HG02759 (cell line): ENCODE results near the gene SLC7A6.
A peak's percentile ranks its signal among the peaks of the same experiment; 100 is the strongest.

Experiments
- ATAC-seq: cut with Tn5 transposase; IDR thresholded peaks from one replicate; pipeline ENCODE4 v1.9.1; 2021; ENCODE audit warnings: mild to moderate bottlenecking, moderate library complexity; ENCODE audit not compliant: unreplicated experiment

SLC7A6 gene

DNA sequence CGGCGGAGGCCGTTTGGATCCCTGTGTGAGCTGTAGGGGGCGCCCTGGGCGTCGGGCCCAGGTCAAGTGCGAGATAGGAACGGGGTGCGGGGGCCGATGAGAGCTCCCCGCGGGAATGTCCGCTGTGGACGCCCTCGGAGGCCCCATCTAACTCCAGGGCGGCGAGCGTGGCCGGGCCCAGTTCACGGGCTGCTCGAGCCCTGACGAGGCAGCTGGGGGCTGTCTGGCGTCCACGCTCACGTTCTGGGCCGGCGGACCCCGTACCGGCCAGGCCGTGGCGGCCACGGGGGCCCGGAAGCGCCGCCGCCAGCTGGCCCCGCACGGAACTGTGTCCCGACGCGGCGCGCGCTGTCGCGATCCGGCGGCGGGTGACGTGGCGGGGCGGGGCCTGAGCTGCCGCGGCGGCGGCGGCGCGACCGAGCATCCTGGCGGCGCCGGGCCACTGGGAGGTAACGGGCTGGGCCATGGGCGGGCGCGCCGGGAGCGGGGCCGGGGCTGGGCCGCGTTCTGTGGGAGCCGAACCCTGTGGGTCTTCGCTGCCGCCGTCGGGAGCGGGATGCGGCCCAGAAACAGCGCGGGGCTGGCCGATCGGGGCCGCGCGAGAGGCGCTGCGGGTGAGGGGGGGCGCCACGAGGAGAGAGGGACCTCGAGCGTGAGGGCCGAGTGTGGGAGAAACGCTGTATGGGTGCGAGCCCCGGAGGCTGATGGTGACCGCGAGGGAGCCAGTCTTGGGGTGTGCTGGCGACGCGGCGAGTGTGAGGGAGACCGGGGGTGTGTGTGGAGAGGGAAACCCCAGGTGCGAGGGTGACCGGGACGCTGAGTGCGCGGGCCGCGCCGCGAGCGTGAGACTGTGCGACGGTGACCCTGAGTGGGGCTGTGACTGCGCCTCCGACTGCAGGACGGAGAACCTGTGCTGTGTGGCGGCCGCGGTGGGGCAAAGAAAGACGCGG is at the start of gene SLC7A6:
Gene SLC7A6 (plus strand): TSS at position 399 of the 950 bp plus-strand sequence. CDS start 10,201 bp downstream, outside the sequence.
- ATAC-seq, result peak; percentile 73

DNA sequence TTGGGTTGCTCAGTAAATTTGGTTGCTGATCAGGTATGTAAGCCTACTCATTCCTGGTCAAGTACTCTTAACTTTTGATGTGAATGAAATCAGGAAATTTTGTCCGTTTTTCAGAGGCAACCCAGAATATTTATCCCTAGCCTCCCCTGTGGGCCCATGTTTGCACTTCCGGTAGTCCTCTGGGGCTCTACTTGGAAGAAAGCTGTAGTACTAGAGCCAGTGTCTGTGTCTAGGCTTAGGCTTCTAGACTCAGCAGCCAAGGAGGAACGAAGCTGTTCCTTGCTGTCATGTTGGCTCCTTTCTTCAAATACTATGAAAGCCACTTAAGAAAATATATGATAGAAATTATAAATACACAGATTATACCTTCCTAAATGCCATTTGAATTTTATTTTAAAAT is 49.6 kb upstream of the SLC7A6 start:
- ATAC-seq, result no peak

- no peak for ATAC-seq
Observed at GRCh38 chr16:68215302-68215701, 49.0 kb upstream of the SLC7A6 start.

GRCh38 chr16:68216240-68216639 is 48.1 kb upstream of the SLC7A6 start:
- no peak for ATAC-seq

GRCh38 chr16:68217506-68217905 is 46.8 kb upstream of the SLC7A6 start:
- no peak for ATAC-seq

GRCh38 chr16:68219725-68220351 is 44.5 kb upstream of the SLC7A6 start:
- no peak for ATAC-seq

GRCh38 chr16:68223072-68223471 is 41.3 kb upstream of the SLC7A6 start:
- no peak for ATAC-seq

GRCh38 chr16:68226116-68226515 is 38.2 kb upstream of the SLC7A6 start:
- ATAC-seq, result no peak

DNA sequence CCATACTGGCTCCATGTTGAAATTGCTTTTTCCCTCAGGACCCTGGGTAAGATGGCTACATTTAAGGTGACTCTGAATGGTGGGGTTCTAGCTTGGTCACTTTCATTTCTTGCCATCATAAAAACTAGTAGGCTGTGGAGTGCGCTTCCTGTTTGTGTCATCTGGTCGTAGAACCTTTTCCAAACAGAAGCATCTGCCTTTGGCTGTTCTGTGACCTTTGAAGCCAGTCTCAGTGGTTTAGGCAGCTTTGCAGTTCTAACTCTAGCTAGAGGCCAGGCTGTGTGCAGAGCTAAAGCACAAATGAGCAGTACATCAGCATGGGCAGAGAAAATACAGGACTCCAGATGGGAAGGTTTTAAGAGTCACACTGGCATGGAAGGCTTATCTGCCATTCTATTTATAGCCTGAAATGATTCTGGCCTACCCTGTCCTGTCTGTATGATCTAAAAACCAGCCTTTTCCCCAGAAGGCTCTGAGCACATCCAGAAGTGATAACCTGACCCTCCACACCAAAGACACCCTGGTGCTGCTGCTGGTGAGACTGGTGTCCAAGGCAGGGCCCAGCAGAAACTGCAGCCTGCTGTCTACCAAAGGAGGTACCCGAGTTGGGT is 37.0 kb upstream of the SLC7A6 start:
- no peak for ATAC-seq

DNA sequence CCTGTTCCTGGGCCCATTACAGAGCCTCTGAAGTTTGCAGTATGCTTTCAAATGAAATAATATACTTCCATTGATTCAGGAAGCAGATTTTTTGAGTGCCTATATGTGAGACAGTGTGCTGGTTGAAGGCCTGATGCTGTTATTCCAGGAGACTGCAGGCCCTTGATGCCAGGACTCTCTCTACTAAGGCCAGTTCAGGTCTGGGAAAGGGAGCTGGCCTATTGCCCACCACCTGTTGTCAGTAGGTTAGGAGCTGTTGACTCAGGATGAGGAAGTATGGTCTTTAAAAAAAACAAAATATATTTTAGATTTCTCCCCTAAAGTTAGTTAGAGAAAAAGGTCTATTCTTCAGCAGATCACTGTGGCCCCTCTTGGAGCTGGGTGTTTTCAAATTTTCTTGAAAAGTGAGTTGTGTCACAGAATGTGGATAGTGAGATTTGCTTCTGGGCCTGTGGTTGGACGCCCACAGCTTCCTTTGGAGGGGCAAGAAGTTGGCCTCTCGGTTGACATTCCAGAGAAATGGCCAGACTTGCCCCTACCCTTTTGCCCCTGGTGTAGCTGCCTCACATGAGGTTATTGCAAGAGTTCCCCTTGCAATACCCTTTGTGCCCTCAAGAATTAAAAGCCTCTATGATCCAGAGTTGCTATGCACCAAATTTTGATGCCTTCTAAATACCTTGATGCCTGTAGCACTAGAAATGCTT is 36.3 kb upstream of the SLC7A6 start:
- no peak for ATAC-seq

DNA sequence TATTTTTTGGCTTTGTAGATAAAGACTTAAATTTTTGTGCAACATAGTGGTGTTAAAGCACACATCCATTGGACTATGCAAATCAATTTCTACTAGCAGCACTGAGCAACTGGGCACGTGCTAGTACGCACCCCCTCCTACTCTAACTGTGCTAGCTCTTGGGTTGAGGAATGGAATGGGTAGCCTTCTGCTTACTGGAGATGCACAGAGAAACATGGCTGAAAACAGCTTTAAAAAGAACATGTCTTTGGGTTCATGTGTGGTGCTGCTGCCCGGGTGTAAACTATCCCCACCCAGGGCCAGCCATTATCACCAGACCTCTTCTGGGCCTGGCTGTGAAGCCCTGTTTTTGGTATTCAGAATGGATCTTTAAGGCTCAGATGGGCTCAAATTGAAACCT is 35.7 kb upstream of the SLC7A6 start:
- ATAC-seq, result no peak

DNA sequence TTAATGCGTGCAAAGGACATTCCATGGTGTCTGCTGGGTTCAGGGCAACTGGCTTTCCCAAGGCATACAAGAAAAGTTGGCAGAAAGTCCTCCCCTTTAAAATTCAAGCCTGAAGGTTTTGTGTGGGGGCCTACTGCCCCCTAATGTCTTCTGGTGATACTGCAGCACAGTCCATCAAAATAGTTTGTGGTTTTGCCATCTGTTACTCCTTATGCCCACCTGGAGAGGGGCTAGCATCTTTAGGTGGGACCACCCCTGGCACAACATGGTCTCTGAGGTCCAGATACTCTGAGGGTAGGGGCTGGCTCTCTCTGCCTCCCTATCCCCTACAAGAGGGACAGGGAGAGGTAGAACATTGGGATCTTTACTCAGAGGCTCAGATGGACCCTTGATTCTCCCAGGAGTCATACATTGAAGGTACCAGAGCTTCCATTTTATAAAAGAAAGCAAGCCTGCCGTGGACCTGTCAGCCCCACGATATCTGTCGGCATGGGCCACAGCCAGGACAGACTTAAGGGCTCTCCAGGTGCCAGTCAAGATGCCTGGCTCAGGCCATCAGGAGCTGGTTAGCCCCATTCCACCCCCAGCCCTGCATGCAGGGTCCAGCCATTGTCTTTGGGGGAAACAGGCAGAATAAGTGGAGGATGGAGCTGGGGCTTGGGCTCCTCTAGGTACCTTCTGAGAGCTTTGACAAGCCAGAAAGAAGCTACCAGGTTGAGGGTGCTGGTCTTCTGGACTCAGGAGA is 34.7 kb upstream of the SLC7A6 start:
- ATAC-seq, result no peak

GRCh38 chr16:68230176-68230571 is 34.2 kb upstream of the SLC7A6 start:
- ATAC-seq, result no peak

- no peak for ATAC-seq
Observed at GRCh38 chr16:68230956-68231355, 33.4 kb upstream of the SLC7A6 start.

DNA sequence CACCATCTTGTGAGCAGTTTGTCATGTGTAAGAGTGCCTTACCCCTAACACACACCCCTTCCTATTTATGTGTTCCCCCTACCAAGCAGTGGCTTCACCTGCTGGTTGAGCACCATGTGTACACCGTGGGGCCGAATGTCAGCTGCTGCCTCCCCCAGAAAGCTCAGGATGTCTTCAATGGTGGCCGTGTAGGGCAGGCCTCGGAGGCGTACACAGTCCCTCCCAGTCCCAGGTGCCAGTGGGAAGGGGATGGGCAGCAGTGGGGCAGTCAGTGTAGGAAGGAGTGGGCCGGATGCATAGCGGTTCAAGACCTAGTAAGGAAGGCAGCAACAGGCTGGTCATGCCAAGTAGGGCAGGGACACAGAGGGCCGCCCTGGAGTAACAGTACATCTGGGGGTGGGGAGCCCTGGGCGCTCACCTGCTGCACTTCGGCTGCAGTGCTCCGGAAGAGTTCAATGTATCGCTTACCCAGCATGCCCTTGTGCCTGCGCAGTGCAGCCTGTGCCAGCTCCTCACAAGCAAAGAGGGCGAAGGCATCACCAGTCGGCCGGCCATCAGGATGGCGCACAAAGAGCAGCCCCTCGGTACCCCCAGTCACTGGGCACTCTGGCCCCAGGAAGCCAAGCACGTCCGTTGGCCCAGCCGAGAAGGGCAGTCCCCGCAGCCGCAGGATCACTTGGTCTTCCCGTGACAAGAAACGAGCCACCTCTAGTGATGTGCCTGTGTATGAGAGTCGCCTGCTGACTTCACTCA is 32.8 kb upstream of the SLC7A6 start:
- ATAC-seq, result no peak

- ATAC-seq, result no peak
Observed at GRCh38 chr16:68232335-68232734, 32.0 kb upstream of the SLC7A6 start.

DNA sequence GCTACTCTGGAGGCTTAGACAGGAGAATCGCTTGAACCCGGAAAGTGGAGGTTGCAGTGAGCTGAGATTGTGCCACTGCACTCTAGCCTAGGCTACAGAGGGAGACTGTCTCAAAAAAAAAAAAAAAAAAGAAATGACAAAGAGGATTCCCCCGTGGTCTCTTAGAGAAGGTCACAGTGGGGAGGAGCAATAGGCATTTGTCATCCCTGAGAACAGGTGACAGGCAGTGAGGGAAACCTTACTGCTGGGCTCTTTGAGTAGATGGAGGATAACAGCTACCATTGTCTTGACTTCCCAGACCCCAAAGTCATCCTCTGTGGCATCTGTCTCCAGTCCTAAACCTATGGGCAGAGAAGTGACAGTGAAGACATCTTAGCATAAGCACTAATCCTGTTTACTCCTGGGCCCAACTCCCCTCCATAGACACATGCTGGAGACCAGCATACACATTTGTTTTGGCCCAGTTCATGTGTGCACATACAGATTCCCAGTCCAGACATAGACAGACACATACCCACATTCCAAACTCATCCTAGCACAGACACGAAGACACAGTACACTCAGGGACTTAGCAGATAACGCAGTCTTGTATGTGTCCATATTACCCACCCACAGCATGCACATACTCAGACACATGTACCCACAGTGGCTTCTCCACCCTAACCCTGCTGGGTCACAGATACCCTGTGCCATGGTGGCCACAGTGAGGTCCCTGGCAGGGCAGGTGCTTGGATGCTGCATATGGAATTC is 31.1 kb upstream of the SLC7A6 start:
- no peak for ATAC-seq

DNA sequence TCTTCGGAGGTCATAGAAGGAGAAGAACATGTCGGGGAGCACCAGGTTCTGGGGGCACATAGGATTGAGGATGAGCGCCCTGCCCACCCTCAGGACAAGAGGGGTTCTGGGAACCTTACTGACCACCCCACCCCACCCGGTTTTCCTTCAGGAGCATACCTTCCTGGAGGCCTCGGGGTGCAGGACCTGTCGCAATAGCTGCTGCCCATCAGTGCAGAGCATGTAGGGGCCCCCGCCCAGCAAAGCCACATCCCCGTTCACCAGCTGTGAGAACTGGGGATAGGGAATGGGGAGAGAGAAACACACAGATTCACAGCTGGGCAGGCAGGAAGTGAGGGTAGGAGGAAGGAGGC is 30.5 kb upstream of the SLC7A6 start:
- no peak for ATAC-seq
